GM23338 (cell line): Measurements from ENCODE around the gene AP5Z1.

Source experiments
- POLR2AphosphoS5 ChIP-seq: IDR thresholded peaks from 2 replicates; pipeline ENCODE4 v1.6.1; 2016; ENCODE audit warnings: antibody characterized with exemption, low read depth
- TF ChIP-seq, protein P1 (sequence below): IDR thresholded peaks from 2 replicates; pipeline ENCODE4 v1.6.1; 2016; ENCODE audit warnings: antibody characterized with exemption
- TF ChIP-seq, protein P2 (sequence below), 2 experiments: fragments of 200-600 bp in 1 of 2; sonication (generic) in 1 of 2; conservative IDR thresholded peaks; 2 replicates each; pipeline versions ENCODE4 v1.5.1 to v1.6.1; 2016 to 2017; ENCODE audit warnings: antibody characterized with exemption in 2 of 2, low read depth in 2 of 2, mild to moderate bottlenecking in 2 of 2, moderate library complexity in 1 of 2

DNA sequence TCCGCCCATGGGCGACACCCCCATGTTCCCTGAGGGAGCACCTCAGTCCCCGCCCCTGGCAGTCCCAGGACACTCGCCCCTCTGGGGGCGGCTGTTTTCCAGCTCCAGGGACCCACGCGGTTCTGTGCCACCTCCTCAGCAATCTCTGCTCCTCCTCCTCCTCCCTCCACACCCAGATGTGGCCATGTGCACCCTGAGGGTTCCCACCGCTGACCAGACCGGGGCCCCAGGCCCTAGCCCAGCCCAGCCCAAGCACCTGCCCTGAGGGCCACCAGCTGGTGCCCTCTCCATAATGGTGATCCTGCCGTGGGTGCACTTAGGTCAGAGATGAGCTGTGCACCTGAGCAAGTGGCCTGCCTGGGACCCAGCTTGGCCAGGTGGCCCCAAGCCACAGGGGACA is 25.1 kb downstream of the AP5Z1 start:
- TF ChIP-seq, protein P1, sequence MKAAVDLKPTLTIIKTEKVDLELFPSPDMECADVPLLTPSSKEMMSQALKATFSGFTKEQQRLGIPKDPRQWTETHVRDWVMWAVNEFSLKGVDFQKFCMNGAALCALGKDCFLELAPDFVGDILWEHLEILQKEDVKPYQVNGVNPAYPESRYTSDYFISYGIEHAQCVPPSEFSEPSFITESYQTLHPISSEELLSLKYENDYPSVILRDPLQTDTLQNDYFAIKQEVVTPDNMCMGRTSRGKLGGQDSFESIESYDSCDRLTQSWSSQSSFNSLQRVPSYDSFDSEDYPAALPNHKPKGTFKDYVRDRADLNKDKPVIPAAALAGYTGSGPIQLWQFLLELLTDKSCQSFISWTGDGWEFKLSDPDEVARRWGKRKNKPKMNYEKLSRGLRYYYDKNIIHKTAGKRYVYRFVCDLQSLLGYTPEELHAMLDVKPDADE: no peak
- TF ChIP-seq POLR2AphosphoS5: no peak
- TF ChIP-seq, protein P2, sequence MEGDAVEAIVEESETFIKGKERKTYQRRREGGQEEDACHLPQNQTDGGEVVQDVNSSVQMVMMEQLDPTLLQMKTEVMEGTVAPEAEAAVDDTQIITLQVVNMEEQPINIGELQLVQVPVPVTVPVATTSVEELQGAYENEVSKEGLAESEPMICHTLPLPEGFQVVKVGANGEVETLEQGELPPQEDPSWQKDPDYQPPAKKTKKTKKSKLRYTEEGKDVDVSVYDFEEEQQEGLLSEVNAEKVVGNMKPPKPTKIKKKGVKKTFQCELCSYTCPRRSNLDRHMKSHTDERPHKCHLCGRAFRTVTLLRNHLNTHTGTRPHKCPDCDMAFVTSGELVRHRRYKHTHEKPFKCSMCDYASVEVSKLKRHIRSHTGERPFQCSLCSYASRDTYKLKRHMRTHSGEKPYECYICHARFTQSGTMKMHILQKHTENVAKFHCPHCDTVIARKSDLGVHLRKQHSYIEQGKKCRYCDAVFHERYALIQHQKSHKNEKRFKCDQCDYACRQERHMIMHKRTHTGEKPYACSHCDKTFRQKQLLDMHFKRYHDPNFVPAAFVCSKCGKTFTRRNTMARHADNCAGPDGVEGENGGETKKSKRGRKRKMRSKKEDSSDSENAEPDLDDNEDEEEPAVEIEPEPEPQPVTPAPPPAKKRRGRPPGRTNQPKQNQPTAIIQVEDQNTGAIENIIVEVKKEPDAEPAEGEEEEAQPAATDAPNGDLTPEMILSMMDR (conservative IDR thresholded peaks at IDR 0.05; ENCODE audit: low read depth in 2 of 2): no peak
